ENCODE data around the gene MAMDC2.

DNA sequence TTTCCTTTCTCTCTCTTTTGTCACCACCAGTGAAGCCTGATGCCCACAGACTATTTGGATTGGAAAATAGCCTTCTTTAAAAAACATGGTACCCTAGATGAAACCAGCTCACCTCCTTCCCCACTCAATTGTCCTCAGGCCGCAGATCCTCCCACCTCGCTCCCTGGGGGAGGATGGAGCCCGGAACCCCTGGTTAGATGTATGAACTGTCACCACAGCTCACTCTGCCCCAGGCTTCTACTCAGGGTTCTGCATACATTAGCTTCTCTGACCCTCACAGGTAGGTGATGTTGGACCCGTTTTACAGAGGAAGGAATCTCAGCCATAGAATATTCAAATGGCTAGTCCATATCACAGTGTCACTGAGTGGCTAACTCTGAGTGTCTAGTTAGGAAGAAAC is 1.8 kb downstream of the MAMDC2 start:
- TF ChIP-seq, protein P1, sequence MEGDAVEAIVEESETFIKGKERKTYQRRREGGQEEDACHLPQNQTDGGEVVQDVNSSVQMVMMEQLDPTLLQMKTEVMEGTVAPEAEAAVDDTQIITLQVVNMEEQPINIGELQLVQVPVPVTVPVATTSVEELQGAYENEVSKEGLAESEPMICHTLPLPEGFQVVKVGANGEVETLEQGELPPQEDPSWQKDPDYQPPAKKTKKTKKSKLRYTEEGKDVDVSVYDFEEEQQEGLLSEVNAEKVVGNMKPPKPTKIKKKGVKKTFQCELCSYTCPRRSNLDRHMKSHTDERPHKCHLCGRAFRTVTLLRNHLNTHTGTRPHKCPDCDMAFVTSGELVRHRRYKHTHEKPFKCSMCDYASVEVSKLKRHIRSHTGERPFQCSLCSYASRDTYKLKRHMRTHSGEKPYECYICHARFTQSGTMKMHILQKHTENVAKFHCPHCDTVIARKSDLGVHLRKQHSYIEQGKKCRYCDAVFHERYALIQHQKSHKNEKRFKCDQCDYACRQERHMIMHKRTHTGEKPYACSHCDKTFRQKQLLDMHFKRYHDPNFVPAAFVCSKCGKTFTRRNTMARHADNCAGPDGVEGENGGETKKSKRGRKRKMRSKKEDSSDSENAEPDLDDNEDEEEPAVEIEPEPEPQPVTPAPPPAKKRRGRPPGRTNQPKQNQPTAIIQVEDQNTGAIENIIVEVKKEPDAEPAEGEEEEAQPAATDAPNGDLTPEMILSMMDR (IDR thresholded peaks at IDR 0.05) = no peak
- TF ChIP-seq POLR2A (IDR thresholded peaks at IDR 0.05; ENCODE audit: low read length) = no peak
